Stimulated activated CD4-positive, alpha-beta T cell treated with anti-CD3 and anti-CD28 coated beads, Interleukin-1b, Interleukin-23, amount 100 ng/mL, for 4 hours (primary cell): Measurements from ENCODE around the gene CD34.
A peak's percentile ranks its signal among the peaks of the same experiment; 100 is the strongest.
"Not testable (repeated sequence)": the region's sequence is repeated elsewhere in the genome, so short reads cannot be mapped to it uniquely, and the experiment has no call there.

Experiments used
- DNase-seq, 2 donors: peaks; one replicate each; pipeline ENCODE4 v3.0.0-alpha.2; 2020; ENCODE audit warnings: low read depth in 2 of 2

Gene CD34, protein sequence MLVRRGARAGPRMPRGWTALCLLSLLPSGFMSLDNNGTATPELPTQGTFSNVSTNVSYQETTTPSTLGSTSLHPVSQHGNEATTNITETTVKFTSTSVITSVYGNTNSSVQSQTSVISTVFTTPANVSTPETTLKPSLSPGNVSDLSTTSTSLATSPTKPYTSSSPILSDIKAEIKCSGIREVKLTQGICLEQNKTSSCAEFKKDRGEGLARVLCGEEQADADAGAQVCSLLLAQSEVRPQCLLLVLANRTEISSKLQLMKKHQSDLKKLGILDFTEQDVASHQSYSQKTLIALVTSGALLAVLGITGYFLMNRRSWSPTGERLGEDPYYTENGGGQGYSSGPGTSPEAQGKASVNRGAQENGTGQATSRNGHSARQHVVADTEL

DNA sequence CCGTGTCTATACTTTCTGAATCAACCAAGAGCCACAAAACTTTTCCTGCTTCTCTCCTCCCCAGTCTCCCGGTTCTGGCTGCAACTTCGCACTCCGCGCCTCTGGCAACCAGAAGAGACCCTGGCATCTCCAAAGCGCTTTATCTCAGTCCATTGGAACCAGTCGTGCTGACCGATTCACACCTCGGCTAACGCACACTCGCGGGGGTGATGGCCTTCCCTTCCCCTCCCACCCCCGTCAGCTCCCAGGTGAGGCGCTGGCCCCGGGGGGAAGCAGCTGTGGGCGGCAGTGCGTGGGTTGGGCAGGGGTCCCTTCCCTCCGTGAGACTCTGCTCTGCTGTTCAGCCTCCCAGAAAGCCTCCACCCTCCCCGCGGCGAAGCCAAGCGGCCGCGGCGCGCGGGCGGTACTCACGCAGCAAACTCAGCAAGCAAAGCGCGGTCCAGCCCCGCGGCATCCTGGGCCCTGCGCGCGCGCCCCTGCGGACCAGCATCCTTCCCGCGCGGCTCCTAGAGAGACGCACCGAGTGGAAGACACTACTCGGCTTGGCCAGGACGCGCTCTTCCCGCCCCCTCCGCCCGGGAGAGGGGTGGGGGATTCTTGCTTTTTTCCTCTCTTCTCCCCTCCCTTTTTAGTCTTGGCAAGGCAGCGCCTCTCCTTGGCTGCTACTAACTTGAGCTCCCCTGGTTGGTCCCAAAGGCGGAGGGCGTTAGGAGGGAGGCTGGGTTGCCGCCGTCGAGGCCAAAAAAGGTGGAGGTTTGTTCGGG is at the start of gene CD34:
Gene CD34, minus strand, starts transcription at position 535 of the 764 bp plus-strand sequence. Its CDS starts 45 bp downstream, at position 490.
- DNase-seq = peak in 1 of 2 donors; percentile 17

DNA sequence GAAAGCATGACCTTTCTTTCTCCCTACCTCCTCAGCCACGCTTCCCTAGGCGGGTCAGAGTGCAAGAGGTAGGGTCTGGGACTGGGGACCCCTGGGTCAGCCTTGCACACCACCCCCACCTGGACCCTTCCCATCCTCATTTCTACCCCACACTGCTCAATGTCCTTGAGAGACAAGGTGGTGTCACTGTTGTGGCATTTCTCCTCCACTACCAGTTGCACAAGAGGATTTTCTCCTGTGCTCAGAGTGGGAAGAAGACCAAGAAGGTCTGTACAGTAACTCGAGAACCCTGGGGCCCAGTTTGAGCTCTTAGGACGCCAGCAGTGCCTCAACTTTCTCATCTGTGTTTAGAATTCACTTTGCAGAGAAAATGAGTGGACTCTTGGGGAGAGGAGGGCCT is 49.4 kb upstream of the CD34 start:
- DNase-seq = no peak

DNA sequence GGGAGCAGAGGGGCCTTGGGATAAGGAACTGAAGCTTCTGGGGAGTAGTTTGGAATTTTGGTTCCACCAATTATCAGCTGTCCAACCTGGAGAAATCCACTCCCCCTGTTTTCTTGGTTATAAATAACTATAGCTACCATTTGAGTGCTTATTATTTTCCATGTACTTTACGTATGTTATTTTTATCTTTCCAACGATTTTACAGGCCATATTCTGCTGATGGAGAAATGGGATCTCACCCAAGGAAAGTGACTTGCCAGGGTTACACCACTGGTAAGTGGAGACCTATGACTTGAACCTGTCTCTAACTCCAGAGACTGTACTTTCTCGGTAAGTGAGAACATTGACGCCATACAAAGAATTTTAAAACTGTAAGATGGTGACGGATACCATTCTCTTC is 49.0 kb upstream of the CD34 start:
- no peak for DNase-seq

DNA sequence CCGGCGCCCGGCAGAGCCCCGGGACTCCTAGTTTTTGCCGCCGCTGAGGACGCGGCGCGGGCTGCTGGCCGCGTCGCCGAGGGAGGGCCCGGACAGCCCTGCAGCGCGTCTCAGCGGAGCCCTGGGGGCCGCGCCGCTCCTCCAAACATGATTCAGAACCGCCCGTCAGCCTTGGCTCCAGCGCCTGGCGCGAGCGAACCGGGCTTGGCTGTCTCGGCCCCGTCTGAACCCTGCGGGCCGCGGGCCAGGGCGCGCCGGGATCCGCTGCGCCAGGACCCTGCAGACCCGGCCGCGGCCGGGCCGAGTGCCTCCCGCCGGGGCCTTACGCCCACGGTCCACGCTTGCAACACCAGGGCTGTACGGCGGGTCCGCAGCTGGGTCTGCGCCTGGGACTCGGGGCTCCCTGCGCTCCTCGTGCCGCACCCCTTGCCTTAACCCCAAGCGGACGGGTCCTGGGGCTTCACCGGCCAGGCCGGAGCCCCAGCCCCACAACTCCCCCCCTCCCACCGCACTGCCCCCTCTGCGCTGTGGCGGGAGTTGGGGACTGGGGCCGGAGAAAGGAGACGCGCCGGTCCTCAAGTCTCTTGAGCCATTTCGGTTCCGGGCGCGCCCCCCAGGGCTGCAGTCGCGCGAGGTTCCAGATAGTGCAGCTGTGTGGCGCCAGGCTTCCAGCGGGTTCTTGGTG is 48.4 kb upstream of the CD34 start:
- DNase-seq = peak in 1 of 2 donors; percentile 1

DNA sequence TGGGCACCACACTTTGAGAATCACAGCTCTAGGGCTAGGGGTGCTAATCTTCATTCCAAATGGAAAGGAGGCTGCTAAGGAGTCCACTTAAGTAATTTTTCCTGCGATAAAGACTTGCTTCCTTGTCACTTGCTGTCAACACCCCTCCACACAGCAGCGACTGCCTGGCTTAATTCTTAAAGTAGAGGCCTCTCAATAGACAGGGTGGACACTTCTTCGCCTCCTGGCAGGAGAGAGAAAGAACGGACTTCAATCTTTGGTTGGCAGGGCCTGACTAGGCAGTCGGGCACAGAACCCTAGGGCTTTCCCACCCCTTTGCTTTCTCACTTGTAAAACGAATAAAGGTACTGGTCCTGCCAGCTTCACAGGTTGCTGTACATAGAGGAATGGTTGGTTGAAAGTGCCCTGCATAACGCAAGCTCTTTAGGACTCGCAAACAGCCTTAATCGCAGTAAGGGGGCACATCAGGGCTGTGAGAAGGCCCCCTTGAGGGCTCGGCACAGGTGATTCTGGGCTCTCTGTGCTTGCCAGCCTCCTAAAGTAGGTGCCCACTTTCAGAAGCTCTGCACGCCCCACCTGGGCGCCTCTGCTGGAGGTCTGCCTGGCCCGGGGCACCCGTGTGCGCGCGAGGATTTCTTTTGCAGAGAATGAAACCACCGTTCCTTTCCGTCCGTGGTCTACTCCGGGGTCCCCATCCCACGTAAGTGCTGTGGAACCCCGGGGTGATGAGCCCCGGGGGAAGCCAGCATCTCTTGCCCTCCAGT is 47.6 kb upstream of the CD34 start:
- DNase-seq = no peak

DNA sequence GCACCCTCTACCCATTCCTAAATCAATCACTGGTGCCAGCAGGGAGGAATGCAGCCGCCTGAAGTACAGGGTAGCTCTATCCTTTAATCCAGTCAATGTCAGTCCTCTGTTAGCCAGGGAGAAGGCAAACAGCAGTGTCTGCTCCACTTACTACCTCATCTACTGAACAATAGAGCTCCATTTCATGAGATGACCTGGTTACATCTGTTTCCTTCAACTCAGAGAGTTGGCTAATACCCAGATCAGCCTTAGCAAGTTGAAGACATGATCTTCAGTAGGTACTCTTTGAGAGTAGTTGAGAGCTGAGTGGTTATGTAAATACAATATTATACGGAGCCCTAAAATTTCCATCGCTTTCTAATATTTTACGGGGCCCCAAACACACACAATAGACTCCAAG is 46.1 kb upstream of the CD34 start:
- DNase-seq = no peak

DNA sequence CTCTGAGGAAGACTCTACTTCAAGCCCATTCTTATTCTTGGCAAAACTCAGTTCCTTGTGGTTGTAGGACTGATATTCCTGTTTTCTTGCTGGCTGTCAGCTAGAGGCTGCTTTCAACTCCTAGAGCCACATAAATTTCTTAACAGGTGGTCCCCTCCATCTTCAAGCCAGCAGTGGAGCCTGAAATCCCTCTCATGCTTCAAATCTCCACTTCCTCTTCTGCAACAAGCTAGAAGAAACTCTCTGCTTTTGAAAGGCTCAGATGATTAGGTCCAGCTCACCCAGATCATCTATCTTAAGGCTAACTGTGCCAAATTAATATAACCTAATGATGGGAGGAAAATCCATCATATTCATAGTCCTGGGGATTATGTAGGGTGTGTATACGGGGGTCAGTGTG is 43.2 kb upstream of the CD34 start:
- DNase-seq = no peak

DNA sequence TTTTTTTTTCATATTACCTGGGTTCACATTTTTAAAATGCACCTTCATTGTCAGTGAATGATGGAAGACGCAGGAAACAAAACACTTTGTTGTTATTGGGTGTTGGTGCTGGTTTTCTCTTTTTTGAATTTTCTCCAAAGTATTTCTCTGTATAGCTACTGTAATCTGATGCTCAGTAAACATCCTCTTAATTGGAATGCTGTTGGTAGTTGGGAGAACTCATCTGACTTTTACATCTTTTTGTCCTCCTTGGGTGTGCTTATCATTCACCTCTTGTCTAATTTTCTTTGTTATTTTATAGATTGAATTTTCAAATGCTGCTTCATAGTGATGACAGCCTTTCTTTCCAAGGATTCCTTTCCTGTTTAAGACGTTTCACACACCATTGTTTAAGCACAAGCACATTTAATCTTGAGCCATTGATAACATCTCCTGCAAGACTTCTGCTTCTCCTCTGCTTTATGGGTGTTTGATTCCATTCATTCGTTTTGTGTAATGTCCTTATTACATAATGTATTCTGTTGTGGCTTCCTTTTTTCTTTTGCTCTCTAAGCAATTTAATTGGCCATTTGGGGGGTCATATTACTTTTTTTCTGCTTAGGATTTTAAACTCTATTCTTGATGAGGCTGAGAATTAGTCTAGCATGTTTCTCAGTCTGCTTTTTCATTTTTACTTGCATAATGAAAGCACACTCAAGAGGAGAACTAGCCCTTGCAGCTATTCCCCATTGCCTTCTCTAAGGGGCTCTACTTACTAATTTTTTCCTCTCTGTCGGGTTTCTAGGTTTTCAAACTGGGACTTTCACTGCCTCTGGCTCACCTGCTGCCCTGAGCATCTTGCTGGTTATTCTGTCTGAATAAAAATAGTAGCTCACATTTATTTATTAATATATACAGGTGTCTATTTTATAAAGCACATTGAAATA is 42.0 kb upstream of the CD34 start:
- no peak for DNase-seq

DNA sequence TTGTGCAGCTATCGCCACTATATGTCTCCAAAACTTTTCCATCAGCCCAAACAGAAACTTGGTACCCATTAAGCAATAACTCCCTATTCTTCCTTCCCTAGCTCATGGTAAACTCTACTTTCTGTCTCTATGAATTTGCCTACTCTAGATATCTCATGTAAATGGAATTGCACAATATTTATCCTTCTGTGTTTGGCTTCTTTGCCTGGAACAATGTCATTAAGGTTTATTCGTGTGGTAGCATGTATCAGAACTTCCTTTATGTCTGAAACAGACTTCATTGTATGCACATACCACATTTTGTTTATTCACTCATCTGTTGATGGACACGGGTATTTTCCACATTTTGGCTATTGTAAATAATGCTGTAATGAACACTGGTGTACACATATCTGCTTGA is 40.7 kb upstream of the CD34 start:
- DNase-seq = no peak

DNA sequence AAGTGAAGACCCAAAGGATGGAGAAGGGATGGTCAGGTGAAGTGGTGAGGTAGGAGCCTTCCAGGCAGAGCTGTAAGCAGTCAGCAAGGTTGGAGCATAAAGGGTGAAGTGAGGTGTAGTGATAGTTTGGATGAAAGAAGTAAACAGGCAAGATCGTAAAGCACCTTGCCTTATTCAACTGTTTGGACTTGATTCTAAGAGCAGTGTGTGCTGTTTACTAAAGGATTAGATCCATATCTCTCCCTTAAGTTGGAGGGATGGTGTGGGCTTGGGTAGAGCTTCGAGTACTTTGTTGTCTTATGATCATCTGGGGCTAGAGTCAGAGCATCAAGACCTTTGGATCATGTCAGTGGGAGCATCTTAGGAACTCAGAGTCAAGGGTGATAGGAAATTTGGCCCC is 39.8 kb upstream of the CD34 start:
- DNase-seq = no peak

DNA sequence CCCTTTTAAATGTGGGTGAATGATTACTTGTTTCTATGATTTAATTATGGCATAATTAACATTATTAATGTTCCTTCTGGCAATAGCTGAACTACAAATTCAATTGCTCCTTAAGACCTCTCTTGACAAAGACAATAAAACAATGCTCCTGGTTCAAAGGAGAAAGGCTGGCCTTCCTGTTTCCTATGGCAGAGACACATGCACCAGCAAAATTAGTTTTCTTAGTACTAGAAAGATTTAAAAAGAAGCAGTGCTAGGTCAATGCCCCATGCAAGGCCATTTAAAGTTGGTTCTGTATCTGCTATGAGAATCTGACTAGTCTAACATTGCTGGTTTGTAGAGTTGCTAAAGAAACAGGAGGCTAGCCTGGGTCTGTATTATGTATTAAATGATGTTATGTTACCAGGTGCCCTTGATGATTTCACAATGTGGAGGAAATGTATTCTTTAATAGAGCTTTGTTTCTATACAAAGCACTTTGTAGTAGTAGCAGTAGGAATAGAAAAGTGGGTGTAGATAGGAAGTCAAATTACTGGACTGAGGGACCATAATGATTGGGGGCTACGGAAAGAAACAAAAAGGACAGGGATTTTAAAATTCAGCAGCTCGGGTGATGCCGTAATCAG is 38.8 kb upstream of the CD34 start:
- DNase-seq = no peak

DNA sequence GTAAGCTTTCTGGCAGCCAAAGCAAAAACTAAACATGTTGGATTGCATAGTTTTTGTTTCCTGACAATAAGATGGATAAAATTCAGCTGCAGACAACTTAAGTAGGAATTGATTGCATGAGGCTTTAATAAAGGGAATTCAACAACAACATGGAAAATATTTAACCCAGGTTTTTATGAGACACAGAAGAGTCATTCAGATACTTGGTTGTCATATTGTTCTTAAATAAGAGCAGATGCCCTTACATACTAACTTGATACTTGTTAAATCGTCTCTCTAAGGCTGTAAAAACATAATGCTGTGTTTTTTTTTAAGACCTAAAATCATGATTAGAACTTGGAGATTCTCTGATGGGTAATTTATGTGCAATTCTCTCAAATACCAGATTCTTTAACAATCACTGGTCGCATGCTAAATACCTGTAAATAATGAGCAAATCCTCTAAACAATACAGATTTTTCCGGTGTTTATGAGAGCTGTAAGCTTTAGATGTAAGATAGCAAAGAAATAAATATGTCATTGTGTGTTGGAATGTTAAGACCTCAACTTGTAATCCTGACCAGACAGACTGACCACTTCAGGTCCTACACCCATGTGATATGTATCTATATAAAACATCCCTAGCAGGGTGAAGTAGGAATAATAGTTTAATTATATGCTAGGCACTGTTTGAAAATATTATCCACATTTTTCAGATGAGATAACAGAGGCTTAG is 37.8 kb upstream of the CD34 start:
- DNase-seq = no peak

DNA sequence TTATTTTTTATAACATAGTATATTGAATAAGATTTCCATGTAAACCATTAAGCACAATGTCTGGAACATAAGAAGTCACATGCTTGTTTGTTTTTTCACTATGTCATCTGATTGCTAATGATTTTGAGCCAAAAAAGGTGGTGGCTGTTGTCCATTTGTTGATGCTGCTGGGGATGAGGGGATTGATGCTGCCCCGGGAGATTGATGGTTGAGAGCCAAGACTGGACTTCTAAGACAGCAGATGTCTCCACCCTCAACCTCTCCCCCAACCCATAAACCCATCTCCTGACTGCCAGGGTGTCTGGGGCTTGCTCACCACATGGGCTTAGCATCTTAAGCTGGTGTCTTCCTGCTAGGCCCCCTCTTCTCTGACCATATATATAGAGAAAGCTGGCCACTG is 35.8 kb upstream of the CD34 start:
- DNase-seq = no peak

DNA sequence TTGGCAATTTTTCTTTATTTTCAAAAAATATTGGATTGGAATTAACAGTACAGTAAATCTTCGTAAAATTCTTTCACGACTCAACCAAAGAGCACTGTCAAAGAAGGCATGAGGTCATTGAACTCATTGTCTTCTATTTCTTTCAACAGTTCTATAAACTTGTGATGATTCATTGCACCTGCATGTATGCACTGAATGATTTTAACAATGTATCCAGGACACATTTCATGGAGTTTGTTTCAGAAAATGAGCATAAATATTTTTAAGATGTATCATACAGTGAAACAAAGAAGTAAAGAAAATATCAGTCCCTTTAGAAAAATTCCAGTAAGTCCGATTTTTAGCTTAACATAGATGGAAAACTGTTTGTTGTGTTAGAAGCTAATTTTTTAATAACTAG is 33.6 kb upstream of the CD34 start:
- DNase-seq = no peak

DNA sequence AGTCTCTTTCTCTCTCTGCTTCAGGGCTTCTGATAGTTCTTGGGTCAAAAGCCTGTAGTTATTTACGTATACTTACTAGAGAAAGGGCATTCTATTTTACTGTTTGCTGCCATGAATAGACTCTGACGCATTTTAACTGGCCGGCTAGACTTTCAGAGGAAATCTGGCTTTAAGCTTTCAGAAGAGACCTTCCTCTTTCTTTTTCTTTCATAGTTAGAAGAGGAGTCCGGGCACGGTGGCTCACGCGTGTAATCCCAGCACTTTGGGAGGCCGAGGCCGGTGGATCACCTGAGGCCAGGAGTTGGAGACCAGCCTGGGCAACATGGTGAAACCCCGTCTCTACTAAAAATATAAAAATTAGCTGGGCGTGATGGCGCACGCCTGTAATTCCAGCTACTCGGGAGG is 31.4 kb upstream of the CD34 start:
- DNase-seq = not testable (repeated sequence)

DNA sequence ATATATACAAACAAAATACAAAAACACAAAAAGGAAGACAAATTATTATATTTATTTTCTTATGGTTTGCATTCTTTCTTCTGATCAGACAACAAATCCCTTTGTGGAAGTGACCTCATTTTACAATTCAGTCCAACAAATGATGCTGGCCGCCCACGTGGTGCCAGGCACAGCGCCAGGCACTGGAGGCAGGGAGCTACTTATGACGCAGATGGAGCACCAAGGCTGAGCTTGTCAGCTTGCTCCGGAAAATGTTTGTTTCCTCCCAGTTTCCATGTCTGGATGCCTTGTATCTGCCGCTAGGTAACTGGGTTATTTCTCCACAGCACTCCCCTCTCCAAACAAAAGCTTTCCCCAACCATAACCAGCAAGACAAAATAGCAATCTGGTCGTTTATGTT is 30.7 kb upstream of the CD34 start:
- DNase-seq = no peak

DNA sequence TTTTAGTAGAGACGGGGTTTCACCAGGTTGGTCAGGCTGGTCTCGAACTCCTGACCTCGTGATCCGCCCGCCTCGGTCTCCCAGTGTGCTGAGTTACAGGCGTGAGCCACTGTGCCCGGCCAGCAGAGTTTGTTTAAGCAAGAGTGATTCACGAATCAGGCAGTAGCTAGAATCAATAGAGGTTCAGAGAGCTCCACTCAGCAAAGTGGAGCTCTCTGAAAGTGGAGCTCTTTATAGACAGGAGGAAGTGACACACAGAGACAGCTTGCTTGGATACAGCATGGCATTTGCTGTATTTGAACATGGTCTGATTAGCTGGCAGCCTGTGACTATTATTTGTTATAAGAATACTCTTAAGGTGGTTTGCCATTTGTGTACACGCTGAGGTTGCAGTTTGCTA is 27.1 kb upstream of the CD34 start:
- DNase-seq = no peak

DNA sequence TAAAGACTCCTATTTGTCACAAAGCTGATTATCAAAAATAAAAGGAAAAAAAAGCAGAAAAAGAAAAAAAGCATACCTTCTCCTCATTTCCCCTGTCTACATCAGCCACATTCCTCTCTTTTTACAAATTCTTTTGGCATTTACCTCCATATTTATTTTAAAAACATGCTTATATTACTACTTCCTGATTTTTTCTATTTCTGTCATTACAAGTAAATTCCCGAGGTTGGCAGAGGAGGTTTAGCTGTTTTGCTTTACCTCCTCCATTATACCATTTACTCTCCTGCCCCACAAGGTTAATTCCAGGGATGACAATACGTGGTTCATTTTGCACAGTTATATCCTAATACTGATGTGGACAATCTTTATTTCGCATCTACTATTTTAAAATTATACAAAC is 26.3 kb upstream of the CD34 start:
- DNase-seq = no peak

DNA sequence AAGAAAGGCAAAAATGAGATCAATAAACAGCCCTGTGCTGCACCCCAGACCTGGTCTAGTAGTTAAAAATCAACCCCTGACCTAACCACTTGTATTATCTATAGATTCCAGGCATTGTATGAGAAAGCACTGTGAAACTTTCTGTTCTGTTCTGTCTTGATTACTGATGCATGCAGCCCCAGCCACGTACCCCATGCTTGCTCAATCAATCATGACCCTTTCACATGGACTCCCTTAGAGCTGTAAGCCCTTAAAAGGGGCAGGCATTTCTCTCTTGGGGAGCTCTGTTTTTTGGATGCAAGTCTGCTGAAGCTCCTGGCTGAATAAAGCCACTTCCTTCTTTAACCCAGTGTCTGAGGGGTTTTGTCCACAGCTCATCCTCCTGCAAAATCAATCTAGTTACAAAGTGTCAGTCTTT is 24.2 kb upstream of the CD34 start:
- DNase-seq = no peak
